Spleen (tissue), 7 donors: ENCODE results near the gene FGF13.

ENCODE experiments used
- POLR2A ChIP-seq, 3 donors: fragments of 450-650 bp; IDR thresholded peaks; one replicate each; pipeline ENCODE4 v1.5.1; 2017; ENCODE audit warnings: antibody characterized with exemption in 3 of 3, mild to moderate bottlenecking in 1 of 3
- POLR2AphosphoS5 ChIP-seq, 3 donors: sonication (generic); formaldehyde crosslinking; IDR thresholded peaks; one replicate each; pipeline ENCODE4 v1.5.1; 2017; ENCODE audit warnings: antibody characterized with exemption in 3 of 3
- TF ChIP-seq, protein P1 (sequence below), 11 experiments: fragments of 200-600 bp in 7 of 11; fragments of 450-650 bp in 4 of 11; sonication (generic) in 4 of 11; IDR thresholded peaks in 8 of 11; conservative IDR thresholded peaks in 3 of 11; 1 replicate in 7 of 11; 2 replicates in 4 of 11; pipeline versions ENCODE4 v1.4.0 to v1.8.0; 2016 to 2021; ENCODE audit warnings: antibody characterized with exemption in 11 of 11, inconsistent platforms in 4 of 11, mild to moderate bottlenecking in 1 of 11
- donor health status: DM: no; HTN: no; CAD: no; lungs with moderate emphysema.
- donor health status: DM: no; HTN: no; CAD: no.
- donor health status: DM: no; HTN: no; CAD: no.

DNA sequence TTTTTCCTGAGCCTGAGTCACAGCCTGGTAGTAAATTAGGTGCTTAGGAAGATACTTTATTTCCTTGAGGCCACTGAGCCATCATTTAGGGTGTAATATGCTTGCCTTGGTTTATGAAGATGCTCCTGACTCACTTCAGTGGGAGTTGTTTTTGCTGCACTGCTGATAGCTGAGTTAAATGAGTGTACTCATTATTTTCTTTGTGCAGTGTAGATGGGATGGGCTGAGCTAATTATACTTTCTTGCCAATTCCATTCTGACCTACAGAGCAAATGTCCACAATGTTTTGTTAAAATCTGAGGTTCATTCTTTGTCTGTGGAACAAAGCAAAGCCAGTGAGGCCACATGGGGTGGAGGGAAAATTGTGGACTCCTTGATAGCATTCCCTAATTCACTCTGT is 60.0 kb downstream of the FGF13 start:
- TF ChIP-seq, protein P1, sequence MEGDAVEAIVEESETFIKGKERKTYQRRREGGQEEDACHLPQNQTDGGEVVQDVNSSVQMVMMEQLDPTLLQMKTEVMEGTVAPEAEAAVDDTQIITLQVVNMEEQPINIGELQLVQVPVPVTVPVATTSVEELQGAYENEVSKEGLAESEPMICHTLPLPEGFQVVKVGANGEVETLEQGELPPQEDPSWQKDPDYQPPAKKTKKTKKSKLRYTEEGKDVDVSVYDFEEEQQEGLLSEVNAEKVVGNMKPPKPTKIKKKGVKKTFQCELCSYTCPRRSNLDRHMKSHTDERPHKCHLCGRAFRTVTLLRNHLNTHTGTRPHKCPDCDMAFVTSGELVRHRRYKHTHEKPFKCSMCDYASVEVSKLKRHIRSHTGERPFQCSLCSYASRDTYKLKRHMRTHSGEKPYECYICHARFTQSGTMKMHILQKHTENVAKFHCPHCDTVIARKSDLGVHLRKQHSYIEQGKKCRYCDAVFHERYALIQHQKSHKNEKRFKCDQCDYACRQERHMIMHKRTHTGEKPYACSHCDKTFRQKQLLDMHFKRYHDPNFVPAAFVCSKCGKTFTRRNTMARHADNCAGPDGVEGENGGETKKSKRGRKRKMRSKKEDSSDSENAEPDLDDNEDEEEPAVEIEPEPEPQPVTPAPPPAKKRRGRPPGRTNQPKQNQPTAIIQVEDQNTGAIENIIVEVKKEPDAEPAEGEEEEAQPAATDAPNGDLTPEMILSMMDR (IDR thresholded peaks at IDR 0.05 in 8 of 11, conservative IDR thresholded peaks at IDR 0.05 in 3 of 11), result no peak
- TF ChIP-seq POLR2A (IDR thresholded peaks at IDR 0.05), result no peak
- TF ChIP-seq POLR2AphosphoS5 (IDR thresholded peaks at IDR 0.05), result no peak
